IgD-negative memory B cell (primary cell): ENCODE data around the gene ZFAND2B. TPM values are rescaled to one million over a fixed set of nuclear protein-coding genes. Genes with fewer than 3 reads are reported as not detected.

ENCODE experiments used
- H3K27ac Mint-ChIP-seq, 3 donors: one replicate each; pipeline ENCODE4 v1.8.0; 2020 to 2022; ENCODE audit warnings: mild to moderate bottlenecking in 3 of 3, mixed read lengths in 3 of 3, moderate library complexity in 1 of 3
- H3K27me3 Mint-ChIP-seq: one replicate; pipeline ENCODE4 v1.8.0; 2021; ENCODE audit warnings: mixed read lengths
- H3K36me3 Mint-ChIP-seq: one replicate; pipeline ENCODE4 v1.8.0; 2020; ENCODE audit warnings: mild to moderate bottlenecking, mixed read lengths
- H3K4me1 Mint-ChIP-seq, 3 donors: one replicate each; pipeline ENCODE4 v1.8.0; 2020 to 2022; ENCODE audit warnings: mixed read lengths in 3 of 3, mild to moderate bottlenecking in 1 of 3
- H3K4me3 Mint-ChIP-seq, 4 donors: one replicate each; pipeline ENCODE4 v1.8.0; 2020 to 2022; ENCODE audit warnings: mild to moderate bottlenecking in 4 of 4, mixed read lengths in 4 of 4, moderate library complexity in 3 of 4
- H3K9me3 Mint-ChIP-seq, 3 donors: one replicate each; pipeline ENCODE4 v1.8.0; 2020 to 2021; ENCODE audit warnings: mixed read lengths in 3 of 3, mild to moderate bottlenecking in 1 of 3
- polyA plus RNA-seq: library from polyadenylated mRNA; unstranded; fragments of 300-500 nt; fragmentation: Illumina TruSeq; gene quantifications from one replicate; pipeline ENCODE4 v1.2.3, GENCODE V29; 2021

ZFAND2B gene
- polyA plus RNA-seq, 1 donor from 2014 or later: 64.8 TPM

- Mint-ChIP-seq H3K9me3 (no peaks in the 10 kb centered on the region), H3K27me3 (no peaks in the 10 kb centered on the region), H3K36me3 (no peaks in the 10 kb centered on the region), H3K27ac (peak within 1 kb of the TSS; percentile 90 to 97 (median 92)), H3K4me1 (peaks cover 11 to 15% (median 13%) of the 10 kb centered on the region in 3 donors), H3K4me3 (peak within 1 kb of the TSS; percentile 82 to 97 (median 94))
Observed at GRCh38 chr2:219218732-219219701, 12.4 kb downstream of the ZFAND2B start, which contains the start of gene ABCB6. TSS of gene ABCB6 (minus strand) at chr2:219218958. CDS start at chr2:219218673, 285 bp downstream.

- Mint-ChIP-seq H3K27ac (no peak overlapping the region), H3K27me3 (no peaks in the 10 kb centered on the region), H3K9me3 (no peaks in the 10 kb centered on the region), H3K4me3 (peak overlapping the region in 2 of 4 donors; percentile 52 to 88), H3K36me3 (no peaks in the 10 kb centered on the region), H3K4me1 (peaks cover 13 to 15% (median 14%) of the 10 kb centered on the region in 3 donors)
Observed at GRCh38 chr2:219219784-219220532, 13.4 kb downstream of the ZFAND2B start.

DNA sequence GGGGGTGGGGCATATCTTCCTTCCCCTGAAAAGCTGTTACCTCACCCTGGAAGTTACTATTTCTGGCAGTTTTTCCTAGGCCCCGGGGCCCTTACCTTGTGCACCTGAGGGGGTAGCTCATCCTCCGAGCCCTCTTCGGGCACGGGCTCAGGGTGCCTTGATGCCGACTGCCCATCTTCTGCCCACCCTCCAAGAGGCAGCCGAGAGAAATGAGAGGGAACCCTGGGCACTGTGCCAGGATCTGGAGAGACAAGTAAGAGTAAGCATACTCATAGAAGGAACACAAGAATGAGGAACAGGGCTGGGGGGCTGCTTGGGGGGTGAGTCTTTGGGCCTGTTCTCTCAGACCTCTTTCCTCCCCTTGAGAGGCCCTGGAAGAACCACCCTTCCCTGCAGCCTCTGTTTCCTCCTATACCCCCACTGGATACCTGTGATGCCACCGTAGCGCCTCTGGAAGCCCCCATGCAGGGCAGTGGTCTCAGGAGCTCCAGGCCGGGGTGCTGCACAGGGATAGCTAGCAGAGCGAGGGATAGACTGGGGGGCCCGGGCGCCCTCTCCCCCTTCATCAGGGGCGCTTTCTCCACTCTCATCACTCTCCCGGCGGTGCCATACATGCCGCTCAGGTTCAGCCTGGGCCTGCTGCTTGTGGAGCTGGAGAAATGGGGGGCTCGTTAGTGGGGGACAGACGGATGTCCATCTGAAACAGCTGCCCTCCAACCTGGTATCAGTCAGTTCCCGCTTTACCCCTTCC lies 14.2 kb downstream of the ZFAND2B start:
- no peaks in the 10 kb centered on the region for H3K9me3 Mint-ChIP-seq
- no peak overlapping the region for H3K27ac Mint-ChIP-seq
- peak overlapping the region in 1 of 4 donors; percentile 52 for H3K4me3 Mint-ChIP-seq
- peaks cover 13 to 15% (median 15%) of the 10 kb centered on the region in 3 donors for H3K4me1 Mint-ChIP-seq
- no peaks in the 10 kb centered on the region for H3K27me3 Mint-ChIP-seq
- no peaks in the 10 kb centered on the region for H3K36me3 Mint-ChIP-seq

DNA sequence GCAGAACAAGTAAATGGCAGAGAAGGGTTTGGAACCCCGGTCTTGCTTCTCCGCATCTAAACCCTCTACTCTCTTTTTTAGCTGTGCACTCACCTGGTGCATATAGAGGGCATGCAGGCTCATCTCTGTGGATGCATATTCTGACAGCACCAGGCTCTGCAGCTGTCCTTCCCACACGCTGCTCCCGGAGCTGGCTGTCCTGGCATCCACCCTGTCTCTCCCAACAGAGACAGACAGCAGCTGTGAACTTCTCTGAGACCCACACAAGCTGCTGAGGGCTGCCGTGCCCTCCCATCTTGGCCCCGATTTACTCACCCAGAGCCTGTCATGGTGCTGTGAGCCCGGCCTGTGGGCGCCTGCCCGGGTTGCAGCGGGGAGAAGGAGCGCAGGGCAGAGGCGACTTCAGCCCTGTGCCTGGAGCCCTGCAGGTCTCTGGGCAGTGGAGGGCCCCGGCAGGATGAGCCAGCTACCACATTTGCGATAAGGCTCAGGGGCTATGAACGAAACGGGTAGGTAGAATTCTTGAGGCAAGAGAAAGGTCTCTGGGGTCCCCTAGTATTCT lies 15.5 kb downstream of the ZFAND2B start:
- no peak overlapping the region for H3K27ac Mint-ChIP-seq
- no peaks in the 10 kb centered on the region for H3K27me3 Mint-ChIP-seq
- peaks cover 9 to 20% (median 14%) of the 10 kb centered on the region in 3 donors for H3K4me1 Mint-ChIP-seq
- H3K9me3 Mint-ChIP-seq: no peaks in the 10 kb centered on the region
- no peaks in the 10 kb centered on the region for H3K36me3 Mint-ChIP-seq
- no peak overlapping the region for H3K4me3 Mint-ChIP-seq

- H3K36me3 Mint-ChIP-seq: no peaks in the 10 kb centered on the region
- peak overlapping the region in 1 of 3 donors; percentile 73 for H3K27ac Mint-ChIP-seq
- peaks cover 7 to 16% (median 13%) of the 10 kb centered on the region in 3 donors for H3K4me1 Mint-ChIP-seq
- H3K27me3 Mint-ChIP-seq: no peaks in the 10 kb centered on the region
- peak overlapping the region in 2 of 4 donors; percentile 17 to 85 for H3K4me3 Mint-ChIP-seq
- H3K9me3 Mint-ChIP-seq: no peaks in the 10 kb centered on the region
Observed at GRCh38 chr2:219223831-219224610, 17.4 kb downstream of the ZFAND2B start.

DNA sequence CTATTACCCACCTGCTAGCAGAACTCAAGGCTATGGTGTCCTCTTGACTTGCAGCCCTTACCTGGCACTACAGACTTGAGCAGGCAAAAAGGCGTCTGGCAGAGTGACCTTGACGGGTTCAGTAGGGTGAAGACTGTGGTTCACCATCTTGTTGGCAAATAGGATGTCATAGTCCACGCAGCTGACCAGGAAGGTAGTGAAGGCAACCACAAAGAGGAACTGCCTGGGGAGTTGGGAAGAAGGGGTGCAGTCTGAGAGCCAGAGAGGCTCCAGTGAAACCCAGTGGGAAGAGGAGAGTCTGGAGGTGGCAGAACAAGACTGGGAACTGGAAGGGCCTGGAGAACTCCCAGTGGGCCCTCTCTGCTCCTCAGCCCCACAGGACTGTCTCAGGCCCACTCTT lies 18.8 kb downstream of the ZFAND2B start:
- H3K4me1 Mint-ChIP-seq: peaks cover 11 to 21% (median 15%) of the 10 kb centered on the region in 3 donors
- H3K27ac Mint-ChIP-seq: peak overlapping the region in 1 of 3 donors; percentile 76
- no peaks in the 10 kb centered on the region for H3K27me3 Mint-ChIP-seq
- peaks cover 3% of the 10 kb centered on the region for H3K36me3 Mint-ChIP-seq
- H3K9me3 Mint-ChIP-seq: no peaks in the 10 kb centered on the region
- H3K4me3 Mint-ChIP-seq: peak overlapping the region in 1 of 4 donors; percentile 85

- no peaks in the 10 kb centered on the region for H3K27me3 Mint-ChIP-seq
- peaks cover 17 to 24% (median 21%) of the 10 kb centered on the region in 3 donors for H3K4me1 Mint-ChIP-seq
- peak overlapping the region in 1 of 3 donors; percentile 92 for H3K27ac Mint-ChIP-seq
- no peaks in the 10 kb centered on the region for H3K9me3 Mint-ChIP-seq
- peaks cover 3% of the 10 kb centered on the region for H3K36me3 Mint-ChIP-seq
- H3K4me3 Mint-ChIP-seq: peak overlapping the region; percentile 87 to 99 (median 94)
Observed at GRCh38 chr2:219228041-219228910, 21.7 kb downstream of the ZFAND2B start.

DNA sequence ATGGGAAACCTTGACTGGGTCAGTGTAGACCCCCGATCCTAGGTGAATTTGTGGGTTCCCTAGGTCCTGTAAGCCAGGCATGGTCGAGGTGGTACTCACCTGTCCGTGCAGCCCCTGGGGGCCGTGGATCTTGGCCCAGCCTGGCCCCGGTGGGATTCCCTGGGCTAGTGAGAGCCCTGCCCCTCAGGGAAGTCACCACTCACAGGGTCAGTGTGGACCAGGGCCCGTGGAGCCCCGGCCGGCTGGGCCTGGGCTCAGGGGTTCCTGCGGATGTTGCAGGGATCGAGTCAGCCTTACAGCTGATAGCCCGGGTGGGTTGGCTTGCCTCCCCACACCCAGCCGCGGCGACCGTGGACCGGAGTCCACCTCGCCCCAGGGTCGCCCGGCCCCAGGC lies 22.3 kb downstream of the ZFAND2B start:
- peak overlapping the region; percentile 87 to 99 (median 94) for H3K4me3 Mint-ChIP-seq
- H3K4me1 Mint-ChIP-seq: peaks cover 17 to 24% (median 21%) of the 10 kb centered on the region in 3 donors
- H3K27me3 Mint-ChIP-seq: no peaks in the 10 kb centered on the region
- peaks cover 4% of the 10 kb centered on the region for H3K36me3 Mint-ChIP-seq
- peak overlapping the region in 1 of 3 donors; percentile 92 for H3K27ac Mint-ChIP-seq
- no peaks in the 10 kb centered on the region for H3K9me3 Mint-ChIP-seq

GRCh38 chr2:219229305-219230058 lies 22.9 kb downstream of the ZFAND2B start, which contains the start of the genes ANKZF1 and ATG9A:
TSS of gene ANKZF1 (plus strand) at chr2:219229806. CDS start at chr2:219230258, 452 bp downstream.
TSS of gene ATG9A (minus strand) at chr2:219229636. CDS start at chr2:219228024, 1,612 bp downstream.
- peaks cover 19 to 26% (median 21%) of the 10 kb centered on the region in 3 donors for H3K4me1 Mint-ChIP-seq
- H3K4me3 Mint-ChIP-seq: peak within 1 kb of the TSS; percentile 99 to 100 (median 100)
- peak within 1 kb of the TSS; percentile 92 to 98 (median 97) for H3K27ac Mint-ChIP-seq
- H3K9me3 Mint-ChIP-seq: no peaks in the 10 kb centered on the region
- H3K27me3 Mint-ChIP-seq: no peaks in the 10 kb centered on the region
- H3K36me3 Mint-ChIP-seq: peaks cover 5% of the 10 kb centered on the region

- H3K27ac Mint-ChIP-seq: peak overlapping the region; percentile 92 to 98 (median 97)
- no peaks in the 10 kb centered on the region for H3K27me3 Mint-ChIP-seq
- H3K36me3 Mint-ChIP-seq: peaks cover 5% of the 10 kb centered on the region
- H3K4me3 Mint-ChIP-seq: peak overlapping the region; percentile 99 to 100 (median 100)
- no peaks in the 10 kb centered on the region for H3K9me3 Mint-ChIP-seq
- H3K4me1 Mint-ChIP-seq: peaks cover 16 to 28% (median 20%) of the 10 kb centered on the region in 3 donors
Observed at GRCh38 chr2:219230059-219230540, 23.5 kb downstream of the ZFAND2B start.

DNA sequence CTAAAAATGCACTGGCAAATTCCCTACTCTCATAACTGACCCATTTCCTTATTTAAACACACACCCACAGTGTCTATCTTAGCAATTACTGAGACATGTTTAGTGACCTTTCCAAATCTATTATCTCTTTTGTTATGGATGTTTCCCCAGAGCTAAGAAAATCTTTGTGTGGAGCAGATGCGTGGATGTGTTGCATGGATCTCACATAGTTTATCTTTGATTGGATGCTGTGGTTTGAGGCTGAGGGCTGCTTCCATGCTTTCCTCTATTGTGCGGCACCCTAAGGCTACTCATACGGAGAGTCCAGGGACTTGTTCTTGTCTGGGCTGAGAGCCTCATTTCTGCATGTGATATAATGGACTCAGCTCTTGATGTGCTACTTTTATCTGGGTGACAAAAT lies 27.7 kb downstream of the ZFAND2B start:
- H3K36me3 Mint-ChIP-seq: peaks cover 6% of the 10 kb centered on the region
- H3K4me1 Mint-ChIP-seq: peaks cover 6 to 17% (median 15%) of the 10 kb centered on the region in 3 donors
- H3K9me3 Mint-ChIP-seq: no peaks in the 10 kb centered on the region
- no peak overlapping the region for H3K27ac Mint-ChIP-seq
- no peaks in the 10 kb centered on the region for H3K27me3 Mint-ChIP-seq
- peak overlapping the region in 1 of 4 donors; percentile 76 for H3K4me3 Mint-ChIP-seq

GRCh38 chr2:219243291-219243761 lies 36.7 kb downstream of the ZFAND2B start:
- H3K36me3 Mint-ChIP-seq: peaks cover 1% of the 10 kb centered on the region
- peaks cover 15 to 29% (median 28%) of the 10 kb centered on the region in 3 donors for H3K4me1 Mint-ChIP-seq
- H3K27me3 Mint-ChIP-seq: peaks cover 1% of the 10 kb centered on the region
- peak overlapping the region; percentile 63 to 73 (median 72) for H3K27ac Mint-ChIP-seq
- H3K4me3 Mint-ChIP-seq: peak overlapping the region; percentile 39 to 68 (median 50)
- H3K9me3 Mint-ChIP-seq: no peaks in the 10 kb centered on the region
